Astrocyte of the spinal cord (primary cell): Measurements from ENCODE around the gene MDFI.

Experiments used
- DNase-seq: peaks from one replicate; pipeline ENCODE4 v3.0.0; 2011; ENCODE audit warnings: low read depth, low spot score
- H3K4me3 ChIP-seq: 2 replicates; pipeline ENCODE4 v1.5.1; 2011; ENCODE audit warnings: low read depth, mild to moderate bottlenecking, low read length, moderate library complexity
- in situ Hi-C: cut with HindIII; loops from 2 replicates; pipeline ENCODE4 v1.10.0; 2017; ENCODE audit warnings: low sequenced_read_pairs
- TF ChIP-seq, protein P1 (sequence below): IDR thresholded peaks from 2 replicates; pipeline ENCODE4 v1.5.1; 2012; ENCODE audit warnings: low read depth, mild to moderate bottlenecking, low read length, inconsistent platforms

Gene MDFI

DNA sequence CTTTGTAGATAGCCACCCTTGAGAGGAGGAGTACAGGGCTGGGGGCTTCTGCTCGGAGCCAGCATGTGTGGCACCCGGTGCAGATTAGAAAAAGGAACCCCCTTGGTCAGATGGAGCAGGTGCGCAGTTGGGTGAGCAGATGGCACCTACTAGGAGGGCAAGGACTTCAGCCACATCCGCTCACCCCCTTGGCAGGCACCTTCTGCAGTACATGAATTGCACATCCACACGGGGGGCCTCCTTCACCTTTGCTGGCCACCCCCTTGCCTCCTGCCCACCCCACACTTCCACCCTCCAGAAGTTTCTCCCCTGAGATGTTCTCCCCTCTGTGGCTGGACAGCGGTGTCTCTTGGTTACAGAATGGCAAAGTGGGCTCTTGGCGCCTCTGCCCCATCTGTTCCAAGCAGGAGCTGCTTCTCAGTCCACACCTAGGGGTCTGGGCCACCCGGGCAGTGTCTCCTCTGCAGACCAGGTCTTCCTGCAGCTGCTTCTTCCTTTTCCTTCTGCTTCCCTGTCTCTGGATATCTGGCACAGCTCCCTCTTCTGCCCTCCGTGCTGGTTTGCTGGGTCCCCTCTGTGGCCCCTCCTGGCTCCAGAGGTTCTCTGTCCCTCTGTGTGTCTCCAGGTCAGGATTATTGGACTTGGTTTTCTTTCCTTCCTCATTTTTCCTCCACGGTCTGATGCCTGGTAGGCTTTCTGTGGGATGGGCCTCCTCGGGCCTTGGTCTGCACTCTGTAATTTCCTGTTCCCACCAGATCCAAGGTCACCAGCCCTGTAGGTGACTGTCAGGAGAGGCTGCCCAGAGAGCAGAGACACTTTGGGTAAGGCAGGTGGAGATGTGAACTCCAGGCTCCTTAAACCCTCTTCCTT lies 4.1 kb downstream of the MDFI start:
- H3K4me3 ChIP-seq: no peak overlapping the region
- in situ Hi-C loops: no loop called here

GRCh38 chr6:41642960-41643898 lies 5.0 kb downstream of the MDFI start:
- TF ChIP-seq, protein P1, sequence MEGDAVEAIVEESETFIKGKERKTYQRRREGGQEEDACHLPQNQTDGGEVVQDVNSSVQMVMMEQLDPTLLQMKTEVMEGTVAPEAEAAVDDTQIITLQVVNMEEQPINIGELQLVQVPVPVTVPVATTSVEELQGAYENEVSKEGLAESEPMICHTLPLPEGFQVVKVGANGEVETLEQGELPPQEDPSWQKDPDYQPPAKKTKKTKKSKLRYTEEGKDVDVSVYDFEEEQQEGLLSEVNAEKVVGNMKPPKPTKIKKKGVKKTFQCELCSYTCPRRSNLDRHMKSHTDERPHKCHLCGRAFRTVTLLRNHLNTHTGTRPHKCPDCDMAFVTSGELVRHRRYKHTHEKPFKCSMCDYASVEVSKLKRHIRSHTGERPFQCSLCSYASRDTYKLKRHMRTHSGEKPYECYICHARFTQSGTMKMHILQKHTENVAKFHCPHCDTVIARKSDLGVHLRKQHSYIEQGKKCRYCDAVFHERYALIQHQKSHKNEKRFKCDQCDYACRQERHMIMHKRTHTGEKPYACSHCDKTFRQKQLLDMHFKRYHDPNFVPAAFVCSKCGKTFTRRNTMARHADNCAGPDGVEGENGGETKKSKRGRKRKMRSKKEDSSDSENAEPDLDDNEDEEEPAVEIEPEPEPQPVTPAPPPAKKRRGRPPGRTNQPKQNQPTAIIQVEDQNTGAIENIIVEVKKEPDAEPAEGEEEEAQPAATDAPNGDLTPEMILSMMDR: no peak
- in situ Hi-C loops: no loop called here
- no peak for DNase-seq
- H3K4me3 ChIP-seq: no peak overlapping the region

More for the DNA sequence above, 4.1 kb downstream of the MDFI start:
- DNase-seq: no peak
- TF ChIP-seq, protein P1: no peak

DNA sequence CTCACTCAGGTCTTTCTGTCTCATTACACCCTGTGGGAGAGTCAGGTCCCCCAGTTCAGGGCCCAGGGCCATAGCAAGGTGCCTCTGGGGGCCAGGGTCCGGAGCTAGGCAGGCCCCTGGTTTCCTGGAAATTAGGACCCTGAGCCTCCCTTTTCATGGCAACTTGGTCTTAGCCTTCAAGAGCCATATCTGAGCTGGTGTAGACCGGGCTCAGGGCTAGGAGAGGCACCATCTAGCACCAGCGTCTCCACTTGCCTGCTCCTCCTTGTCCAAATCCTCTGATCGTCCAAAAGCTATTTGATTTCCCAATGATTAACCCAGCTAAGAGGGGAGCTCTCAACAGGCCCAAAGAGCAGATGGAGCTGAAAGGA lies 5.6 kb downstream of the MDFI start:
- no peak overlapping the region for H3K4me3 ChIP-seq
- in situ Hi-C loops: no loop called here
- TF ChIP-seq, protein P1: no peak
- no peak for DNase-seq

- DNase-seq: no peak
- in situ Hi-C loops: no loop called here
- TF ChIP-seq, protein P1: no peak
- H3K4me3 ChIP-seq: no peak overlapping the region
These were observed 6.1 kb downstream of the MDFI start for GRCh38 chr6:41644297-41644879.

DNA sequence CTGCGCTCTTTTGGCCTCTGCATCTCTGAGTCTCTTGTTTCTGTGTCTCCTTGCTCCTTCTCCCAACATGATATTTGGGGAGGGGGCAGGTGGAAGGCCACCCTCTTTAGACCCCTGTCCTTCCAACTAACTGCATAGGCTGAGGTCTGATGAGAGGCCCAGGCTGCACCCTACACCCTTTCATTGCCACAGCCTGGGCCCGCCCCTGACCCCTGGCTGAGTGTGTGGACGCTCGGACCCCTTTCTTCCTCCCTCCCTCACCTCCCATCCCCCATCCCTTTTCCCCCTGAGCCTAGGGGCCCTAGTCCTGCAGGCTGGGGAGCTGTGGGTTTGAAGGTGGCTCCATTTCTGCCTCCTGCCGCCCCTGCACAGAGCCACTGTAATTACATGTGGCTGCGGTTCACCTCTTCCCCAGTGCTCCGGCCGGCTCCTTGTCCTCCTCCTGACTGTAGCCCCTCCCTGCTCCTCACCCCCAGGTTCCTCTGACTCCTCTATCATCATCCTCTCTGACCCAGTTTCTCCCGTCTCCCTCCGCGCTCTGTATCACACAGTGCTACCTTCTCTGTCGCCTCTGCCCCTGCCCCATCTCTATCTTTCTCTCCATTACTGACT lies 6.8 kb downstream of the MDFI start:
- TF ChIP-seq, protein P1: no peak
- no peak overlapping the region for H3K4me3 ChIP-seq
- in situ Hi-C loops: no loop called here
- DNase-seq: no peak
